Fibroblast of lung (primary cell): ENCODE results near the gene RHOH.

Source experiments
- CTCF ChIP-seq, 2 donors: IDR thresholded peaks in 1 of 2; conservative IDR thresholded peaks in 1 of 2; 1 replicate in 1 of 2; 2 replicates in 1 of 2; pipeline ENCODE4 v1.5.1; 2011 to 2012; ENCODE audit warnings: low read length in 2 of 2, control low read depth in 1 of 2, inconsistent platforms in 1 of 2, low read depth in 1 of 2, mild to moderate bottlenecking in 1 of 2
- EZH2 ChIP-seq: IDR thresholded peaks from 2 replicates; pipeline ENCODE4 v1.5.1; 2012; ENCODE audit warnings: low read length, control low read depth, mild to moderate bottlenecking; ENCODE audit errors: missing control alignments

DNA sequence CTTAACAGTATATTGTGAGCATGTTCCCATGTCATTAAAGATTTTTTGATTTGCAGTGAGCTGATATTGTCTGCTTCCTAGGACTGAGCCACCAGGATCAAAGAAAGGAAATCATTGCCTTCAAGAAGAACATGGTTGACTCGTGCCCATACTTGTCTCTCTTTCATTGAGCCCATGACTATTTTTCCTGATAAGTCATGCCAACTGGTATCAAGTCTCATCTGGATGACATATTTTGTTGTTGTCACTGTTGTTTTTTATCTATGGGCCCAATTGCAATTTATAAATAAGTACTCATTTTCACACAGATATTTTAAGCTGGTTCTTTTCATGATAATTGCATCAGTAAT lies 10.2 kb upstream of the RHOH start:
- TF ChIP-seq EZH2 (no peak), CTCF (conservative IDR thresholded peaks at IDR 0.05 in 1 of 2, IDR thresholded peaks at IDR 0.05 in 1 of 2; ENCODE audit: low read depth in 1 of 2, low read length in 2 of 2) (no peak)
